Mesendoderm (in vitro differentiated cells): ENCODE measurements around the gene AP4B1.

Experiments
- DNase-seq: peaks from one replicate; pipeline ENCODE4 v3.0.0; 2013
- H2AK5ac ChIP-seq: 2 replicates; pipeline ENCODE4 v1.6.1; 2013; ENCODE audit warnings: low read length, inconsistent platforms
- H2BK120ac ChIP-seq: 2 replicates; pipeline ENCODE4 v1.6.1; 2013; ENCODE audit warnings: low read depth, mild to moderate bottlenecking, low read length, moderate library complexity, mixed read lengths
- H2BK15ac ChIP-seq: replicated peaks from 2 replicates; pipeline ENCODE4 v1.6.1; 2013; ENCODE audit warnings: low read depth, mild to moderate bottlenecking, moderate library complexity
- H2BK5ac ChIP-seq: 2 replicates; pipeline ENCODE4 v1.6.1; 2013; ENCODE audit warnings: low read length, inconsistent platforms
- H3K18ac ChIP-seq: 2 replicates; pipeline ENCODE4 v1.6.1; 2013; ENCODE audit warnings: mild to moderate bottlenecking, low read length, mixed read lengths
- H3K23ac ChIP-seq: one replicate; pipeline ENCODE4 v1.6.1; 2013; ENCODE audit warnings: low read length
- H3K27ac ChIP-seq: 2 replicates; pipeline ENCODE4 v1.5.1; 2013; ENCODE audit warnings: low read depth, mild to moderate bottlenecking, inconsistent platforms, low read length, moderate library complexity
- H3K27me3 ChIP-seq: 2 replicates; pipeline ENCODE4 v1.6.1; 2013; ENCODE audit warnings: low read length, control low read depth, mild to moderate bottlenecking, inconsistent platforms; ENCODE audit not compliant: insufficient read depth, poor library complexity
- H3K36me3 ChIP-seq: 2 replicates; pipeline ENCODE4 v1.6.1; 2013; ENCODE audit warnings: low read length, inconsistent platforms; ENCODE audit not compliant: control insufficient read depth, insufficient read depth
- H3K4ac ChIP-seq: one replicate; pipeline ENCODE4 v1.6.1; 2013; ENCODE audit warnings: low read depth, mild to moderate bottlenecking, low read length, moderate library complexity
- H3K4me1 ChIP-seq: 2 replicates; pipeline ENCODE4 v1.6.1; 2013; ENCODE audit warnings: low read depth, low read length, inconsistent platforms; ENCODE audit not compliant: control insufficient read depth
- H3K4me2 ChIP-seq: 2 replicates; pipeline ENCODE4 v1.6.1; 2013; ENCODE audit warnings: low read length
- H3K4me3 ChIP-seq: 2 replicates; pipeline ENCODE4 v1.5.1; 2013; ENCODE audit warnings: mild to moderate bottlenecking, low read length
- H3K56ac ChIP-seq: one replicate; pipeline ENCODE4 v1.6.1; 2013; ENCODE audit warnings: low read length
- H3K79me1 ChIP-seq: 2 replicates; pipeline ENCODE4 v1.6.1; 2013; ENCODE audit warnings: low read length, inconsistent platforms
- H3K79me2 ChIP-seq: 2 replicates; pipeline ENCODE4 v1.6.1; 2013; ENCODE audit warnings: mild to moderate bottlenecking, low read length; ENCODE audit not compliant: control insufficient read depth, insufficient read depth
- H3K9ac ChIP-seq: 2 replicates; pipeline ENCODE4 v1.6.1; 2013; ENCODE audit warnings: low read length, inconsistent platforms
- H4K5ac ChIP-seq: one replicate; pipeline ENCODE4 v1.6.1; 2013; ENCODE audit warnings: low read length
- H4K8ac ChIP-seq: one replicate; pipeline ENCODE4 v1.6.1; 2013; ENCODE audit warnings: low read depth, mild to moderate bottlenecking, control low read depth, low read length, moderate library complexity
- WGBS: extraction: QIAGEN DNeasy Blood & Tissue Kit; methylation state at CpG from one replicate; pipeline ENCODE4 v1.1.7; 2013; ENCODE audit warnings: low lambda C conversion rate, missing lambda C conversion rate; ENCODE audit not compliant: insufficient coverage; ENCODE audit errors: extremely low coverage; 5-methylcytosine and 5-hydroxymethylcytosine counted together

The AP4B1 gene

GRCh38 chr1:113858982-113859381, 45.6 kb downstream of the AP4B1 start:
- Histone ChIP-seq H3K79me1 (no peaks in the 10 kb centered on the region), H3K18ac (no peak overlapping the region), H2AK5ac (no peak overlapping the region), H2BK5ac (no peak overlapping the region), H3K27me3 (no peaks in the 10 kb centered on the region), H2BK15ac (no peak overlapping the region), H3K79me2 (no peaks in the 10 kb centered on the region), H3K56ac (no peak overlapping the region), H4K5ac (no peak overlapping the region), H3K36me3 (no peaks in the 10 kb centered on the region), H3K9ac (no peak overlapping the region), H2BK120ac (no peak overlapping the region), H3K23ac (no peak overlapping the region), H3K4me2 (no peak overlapping the region), H3K4me3 (no peak overlapping the region), H3K4me1 (no peaks in the 10 kb centered on the region), H3K4ac (no peak overlapping the region), H3K27ac (no peak overlapping the region), H4K8ac (no peak overlapping the region)
- no peak for DNase-seq
- WGBS = no CpG with 5 or more reads among the region's 1 CpG

- no CpG with 5 or more reads among the region's 3 CpGs for WGBS
- Histone ChIP-seq H3K56ac (no peak overlapping the region), H3K4me3 (no peak overlapping the region), H3K36me3 (no peaks in the 10 kb centered on the region), H3K79me1 (no peaks in the 10 kb centered on the region), H3K18ac (no peak overlapping the region), H2AK5ac (no peak overlapping the region), H4K8ac (no peak overlapping the region), H3K9ac (no peak overlapping the region), H2BK15ac (no peak overlapping the region), H3K79me2 (no peaks in the 10 kb centered on the region), H4K5ac (no peak overlapping the region), H3K4me1 (no peaks in the 10 kb centered on the region), H3K27ac (no peak overlapping the region), H2BK5ac (no peak overlapping the region), H2BK120ac (no peak overlapping the region), H3K4me2 (no peak overlapping the region), H3K27me3 (no peaks in the 10 kb centered on the region), H3K23ac (no peak overlapping the region), H3K4ac (no peak overlapping the region)
- DNase-seq = no peak
Measured at GRCh38 chr1:113858418-113858817, 46.2 kb downstream of the AP4B1 start.

GRCh38 chr1:113857776-113858175, 46.8 kb downstream of the AP4B1 start:
- Histone ChIP-seq H3K4me1 (no peaks in the 10 kb centered on the region), H3K9ac (no peak overlapping the region), H2AK5ac (no peak overlapping the region), H3K4me3 (no peak overlapping the region), H3K18ac (no peak overlapping the region), H3K79me1 (no peaks in the 10 kb centered on the region), H3K79me2 (no peaks in the 10 kb centered on the region), H3K4ac (no peak overlapping the region), H2BK5ac (no peak overlapping the region), H4K8ac (no peak overlapping the region), H3K23ac (no peak overlapping the region), H3K27me3 (no peaks in the 10 kb centered on the region), H3K56ac (no peak overlapping the region), H2BK15ac (no peak overlapping the region), H3K4me2 (no peak overlapping the region), H3K27ac (no peak overlapping the region), H4K5ac (no peak overlapping the region), H3K36me3 (no peaks in the 10 kb centered on the region), H2BK120ac (no peak overlapping the region)
- WGBS = no CpG with 5 or more reads among the region's 3 CpGs
- DNase-seq = no peak

- no peak overlapping the region for H3K23ac ChIP-seq
- no peak overlapping the region for H3K4me3 ChIP-seq
- no peaks in the 10 kb centered on the region for H3K4me1 ChIP-seq
- H4K5ac ChIP-seq = no peak overlapping the region
- no peaks in the 10 kb centered on the region for H3K79me2 ChIP-seq
- H3K9ac ChIP-seq = no peak overlapping the region
- no peak overlapping the region for H4K8ac ChIP-seq
- H3K56ac ChIP-seq = no peak overlapping the region
- H3K4me2 ChIP-seq = no peak overlapping the region
- no peak overlapping the region for H3K4ac ChIP-seq
- no peaks in the 10 kb centered on the region for H3K27me3 ChIP-seq
- H3K36me3 ChIP-seq = no peaks in the 10 kb centered on the region
- no peak overlapping the region for H3K18ac ChIP-seq
- H3K27ac ChIP-seq = no peak overlapping the region
- H3K79me1 ChIP-seq = no peaks in the 10 kb centered on the region
- no peak for DNase-seq
- H2BK15ac ChIP-seq = no peak overlapping the region
- H2BK120ac ChIP-seq = no peak overlapping the region
- no peak overlapping the region for H2AK5ac ChIP-seq
- WGBS = no CpG with 5 or more reads among the region's 2 CpGs
- no peak overlapping the region for H2BK5ac ChIP-seq
Measured at GRCh38 chr1:113856401-113856790, 48.2 kb downstream of the AP4B1 start.

GRCh38 chr1:113855630-113856400, 48.8 kb downstream of the AP4B1 start:
- DNase-seq = no peak
- no peak overlapping the region for H2BK15ac ChIP-seq
- no peak overlapping the region for H4K5ac ChIP-seq
- H3K79me2 ChIP-seq = no peaks in the 10 kb centered on the region
- no CpG with 5 or more reads among the region's 4 CpGs for WGBS
- H3K79me1 ChIP-seq = no peaks in the 10 kb centered on the region
- H3K9ac ChIP-seq = no peak overlapping the region
- no peak overlapping the region for H2AK5ac ChIP-seq
- H2BK5ac ChIP-seq = no peak overlapping the region
- H3K23ac ChIP-seq = no peak overlapping the region
- H3K27ac ChIP-seq = no peak overlapping the region
- H2BK120ac ChIP-seq = no peak overlapping the region
- H3K27me3 ChIP-seq = no peaks in the 10 kb centered on the region
- H3K4ac ChIP-seq = no peak overlapping the region
- H3K56ac ChIP-seq = no peak overlapping the region
- H4K8ac ChIP-seq = no peak overlapping the region
- no peaks in the 10 kb centered on the region for H3K36me3 ChIP-seq
- H3K4me3 ChIP-seq = no peak overlapping the region
- no peak overlapping the region for H3K18ac ChIP-seq
- no peaks in the 10 kb centered on the region for H3K4me1 ChIP-seq
- no peak overlapping the region for H3K4me2 ChIP-seq

- no peak overlapping the region for H2AK5ac ChIP-seq
- no peak overlapping the region for H3K4ac ChIP-seq
- no peak overlapping the region for H3K23ac ChIP-seq
- no peaks in the 10 kb centered on the region for H3K79me1 ChIP-seq
- no peak overlapping the region for H2BK5ac ChIP-seq
- DNase-seq = no peak
- H3K18ac ChIP-seq = no peak overlapping the region
- H3K79me2 ChIP-seq = no peaks in the 10 kb centered on the region
- no peak overlapping the region for H2BK15ac ChIP-seq
- no peaks in the 10 kb centered on the region for H3K27me3 ChIP-seq
- no peak overlapping the region for H3K27ac ChIP-seq
- no peaks in the 10 kb centered on the region for H3K4me1 ChIP-seq
- no peak overlapping the region for H3K4me2 ChIP-seq
- H4K5ac ChIP-seq = no peak overlapping the region
- no peaks in the 10 kb centered on the region for H3K36me3 ChIP-seq
- no peak overlapping the region for H2BK120ac ChIP-seq
- WGBS = no CpG with 5 or more reads among the region's 1 CpG
- no peak overlapping the region for H4K8ac ChIP-seq
- H3K4me3 ChIP-seq = no peak overlapping the region
- no peak overlapping the region for H3K9ac ChIP-seq
- H3K56ac ChIP-seq = no peak overlapping the region
Measured at GRCh38 chr1:113854234-113854633, 50.4 kb downstream of the AP4B1 start.
